ENCODE measurements around the gene DRC3.

DRC3 gene

DNA sequence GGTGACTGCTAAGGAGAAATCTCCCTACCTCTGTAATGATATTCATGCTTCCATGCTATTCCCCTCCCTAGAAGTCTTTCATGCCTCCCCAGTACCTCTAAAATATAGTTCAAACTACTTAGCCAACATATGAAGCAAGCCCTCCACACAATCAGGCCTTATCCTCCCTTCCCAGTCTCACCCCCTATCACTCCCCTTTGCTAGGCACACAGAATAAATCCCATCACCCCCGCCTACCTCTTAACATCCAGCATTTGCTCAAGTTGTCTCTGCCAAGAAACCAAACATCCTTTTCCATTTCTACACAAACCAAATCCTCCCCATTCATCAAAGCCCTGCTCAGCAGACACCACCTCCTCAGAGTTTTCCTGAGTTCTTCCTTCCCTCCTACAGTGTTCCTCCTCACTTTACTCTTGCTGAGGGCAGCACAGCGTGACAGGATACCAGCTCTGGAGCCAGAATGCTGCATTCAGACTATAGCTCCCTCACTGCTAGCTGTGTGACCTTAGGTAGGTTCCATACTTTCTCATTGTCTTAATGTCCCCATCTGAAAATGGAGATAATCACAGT lies 7.4 kb upstream of the DRC3 start:
- H3K4me3 ChIP-seq (ENCODE audit: low read length) = no peak overlapping the region
- no peak for DNase-seq (ENCODE audit: low read depth)
- TF ChIP-seq, protein P1, sequence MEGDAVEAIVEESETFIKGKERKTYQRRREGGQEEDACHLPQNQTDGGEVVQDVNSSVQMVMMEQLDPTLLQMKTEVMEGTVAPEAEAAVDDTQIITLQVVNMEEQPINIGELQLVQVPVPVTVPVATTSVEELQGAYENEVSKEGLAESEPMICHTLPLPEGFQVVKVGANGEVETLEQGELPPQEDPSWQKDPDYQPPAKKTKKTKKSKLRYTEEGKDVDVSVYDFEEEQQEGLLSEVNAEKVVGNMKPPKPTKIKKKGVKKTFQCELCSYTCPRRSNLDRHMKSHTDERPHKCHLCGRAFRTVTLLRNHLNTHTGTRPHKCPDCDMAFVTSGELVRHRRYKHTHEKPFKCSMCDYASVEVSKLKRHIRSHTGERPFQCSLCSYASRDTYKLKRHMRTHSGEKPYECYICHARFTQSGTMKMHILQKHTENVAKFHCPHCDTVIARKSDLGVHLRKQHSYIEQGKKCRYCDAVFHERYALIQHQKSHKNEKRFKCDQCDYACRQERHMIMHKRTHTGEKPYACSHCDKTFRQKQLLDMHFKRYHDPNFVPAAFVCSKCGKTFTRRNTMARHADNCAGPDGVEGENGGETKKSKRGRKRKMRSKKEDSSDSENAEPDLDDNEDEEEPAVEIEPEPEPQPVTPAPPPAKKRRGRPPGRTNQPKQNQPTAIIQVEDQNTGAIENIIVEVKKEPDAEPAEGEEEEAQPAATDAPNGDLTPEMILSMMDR (conservative IDR thresholded peaks at IDR 0.05; ENCODE audit: low read depth, low read length) = no peak

DNA sequence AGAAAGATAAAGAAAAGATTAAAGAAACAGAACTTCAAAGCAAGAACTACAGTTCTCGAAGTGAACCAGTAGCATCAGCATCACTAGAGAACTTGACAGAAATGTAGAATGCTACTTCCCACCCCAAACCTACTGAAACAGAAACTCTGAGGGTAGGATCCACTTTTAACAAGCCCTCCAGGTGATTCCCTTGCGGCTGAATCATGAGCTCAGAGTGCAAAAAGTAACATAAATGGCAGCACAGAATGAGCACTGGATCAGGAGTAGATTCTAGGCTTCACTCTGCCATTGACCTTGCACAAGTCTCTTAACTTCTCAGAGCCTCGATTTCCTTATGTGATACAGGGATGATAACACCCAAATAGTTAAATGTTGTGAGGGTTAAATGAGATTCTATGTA lies 6.3 kb upstream of the DRC3 start:
- TF ChIP-seq, protein P1 (conservative IDR thresholded peaks at IDR 0.05; ENCODE audit: low read depth, low read length) = no peak
- no peak for DNase-seq (ENCODE audit: low read depth)
- no peak overlapping the region for H3K4me3 ChIP-seq (ENCODE audit: low read length)

DNA sequence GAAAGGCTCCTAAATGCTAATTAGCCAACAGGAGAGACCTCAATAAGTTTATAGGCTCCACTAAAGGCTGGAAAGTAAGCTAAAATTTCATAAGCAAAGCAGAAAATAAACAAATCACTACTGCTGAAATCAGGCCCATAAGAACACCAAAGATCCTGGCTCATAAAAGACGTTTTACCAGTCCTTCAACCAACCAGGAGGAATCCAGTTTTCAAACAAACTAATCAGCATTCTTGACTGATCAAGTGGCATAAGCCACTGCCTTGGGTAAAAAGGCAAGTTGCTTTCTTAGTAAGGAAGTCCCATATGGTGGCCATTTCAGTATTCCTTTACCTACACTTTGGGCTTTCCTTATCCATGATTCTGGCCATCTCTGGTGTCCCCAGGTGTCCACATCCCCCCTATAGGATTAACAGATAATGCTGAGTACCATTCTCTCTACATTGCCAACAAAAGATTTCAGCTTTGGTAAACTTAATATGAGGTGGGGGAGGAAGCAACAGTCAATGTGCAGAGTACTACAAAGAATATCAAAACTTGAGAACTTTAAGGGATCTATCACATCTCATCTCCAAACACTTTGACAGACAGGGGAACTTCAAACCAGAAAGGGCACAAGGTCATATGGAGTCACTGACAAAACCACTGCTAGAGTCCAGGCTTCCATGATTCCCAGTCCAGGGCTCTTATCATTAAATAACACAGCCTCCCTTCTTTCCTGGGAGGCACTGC lies 1.8 kb upstream of the DRC3 start:
- no peak for DNase-seq (ENCODE audit: low read depth)
- H3K4me3 ChIP-seq (ENCODE audit: low read length) = peak overlapping the region; percentile 68
- TF ChIP-seq, protein P1 (conservative IDR thresholded peaks at IDR 0.05; ENCODE audit: low read depth, low read length) = no peak

DNA sequence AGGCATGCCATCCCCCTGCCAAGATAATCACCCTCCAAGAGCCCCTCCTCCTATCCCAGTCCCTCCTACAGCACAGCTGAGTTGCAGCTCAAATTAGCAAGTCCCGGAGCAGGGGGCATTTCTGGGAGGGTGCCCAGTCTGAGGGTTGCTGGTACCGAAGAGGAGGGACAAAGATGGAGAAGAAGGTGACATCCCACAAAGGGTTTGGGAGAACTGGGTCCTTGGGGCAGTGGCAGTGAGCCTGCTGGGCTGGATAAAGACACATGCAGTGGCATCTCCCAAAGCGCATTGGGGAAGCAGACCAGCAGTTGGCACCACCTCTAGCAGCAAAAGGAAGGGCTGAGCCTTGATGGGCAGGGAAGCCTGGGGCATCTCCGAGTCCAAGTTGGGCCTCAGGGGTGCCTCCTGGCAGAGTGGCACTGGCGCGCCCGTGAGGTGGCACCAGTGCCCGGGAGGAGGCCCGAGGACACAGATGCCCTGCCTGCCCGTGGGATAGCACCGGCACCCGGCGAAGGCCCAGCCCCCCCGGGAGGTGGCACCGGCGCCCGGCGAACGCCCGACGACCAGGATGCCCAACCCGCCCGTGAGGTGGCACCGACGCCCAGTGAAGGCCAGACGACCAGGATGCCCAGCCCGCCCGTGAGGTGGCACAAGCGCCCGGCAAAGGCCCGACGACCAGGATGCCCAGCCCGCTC lies 1.1 kb upstream of the DRC3 start:
- DNase-seq (ENCODE audit: low read depth) = no peak
- TF ChIP-seq, protein P1 (conservative IDR thresholded peaks at IDR 0.05; ENCODE audit: low read depth, low read length) = peak; percentile 0
- H3K4me3 ChIP-seq (ENCODE audit: low read length) = peak overlapping the region; percentile 68

DNA sequence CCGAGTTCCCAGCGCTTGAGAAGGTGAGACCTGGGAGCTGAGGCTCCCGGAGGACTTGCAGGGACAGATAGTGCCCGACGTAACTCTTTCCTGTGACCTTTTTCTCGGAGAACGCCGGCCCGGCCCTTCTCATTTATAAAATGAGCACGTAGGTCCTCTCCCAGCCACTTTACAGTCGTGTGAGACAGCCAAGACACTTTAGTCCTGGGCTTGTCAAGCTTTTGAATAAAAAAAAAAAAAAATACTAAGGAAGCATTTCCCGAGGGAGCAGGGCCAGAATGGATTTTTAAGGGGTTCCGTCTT lies 241 bp downstream of the DRC3 start:
- TF ChIP-seq, protein P1 (conservative IDR thresholded peaks at IDR 0.05; ENCODE audit: low read depth, low read length) = no peak
- DNase-seq (ENCODE audit: low read depth) = no peak
- H3K4me3 ChIP-seq (ENCODE audit: low read length) = peak overlapping the region; percentile 84

DNA sequence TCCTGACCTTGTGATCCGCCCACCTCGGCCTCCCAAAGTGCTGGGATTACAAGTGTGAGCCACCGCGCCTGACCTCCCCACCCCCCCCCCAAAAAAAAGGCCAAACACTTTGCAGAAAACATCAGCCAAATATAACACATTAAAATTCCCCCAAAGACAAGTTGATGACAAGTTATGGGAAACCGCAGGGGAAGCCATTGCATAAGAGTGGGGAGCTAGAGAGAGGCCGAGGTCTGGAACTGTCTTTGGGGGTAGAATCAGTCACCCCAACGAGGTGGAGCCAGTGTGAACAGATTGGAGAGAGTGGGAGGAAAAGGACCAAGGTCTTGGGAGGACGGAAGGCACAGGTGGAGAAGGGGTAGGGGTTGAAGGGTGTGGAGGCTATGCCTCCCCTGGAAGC lies 2.8 kb downstream of the DRC3 start:
- no peak overlapping the region for H3K4me3 ChIP-seq (ENCODE audit: low read length)
- TF ChIP-seq, protein P1 (conservative IDR thresholded peaks at IDR 0.05; ENCODE audit: low read depth, low read length) = no peak
- no peak for DNase-seq (ENCODE audit: low read depth)
